ENCODE measurements around the gene RGPD8. TPM values are rescaled to one million over a fixed set of nuclear protein-coding genes. Genes with fewer than 3 reads are reported as not detected.
"Not testable (repeated sequence)": the region's sequence is repeated elsewhere in the genome, so short reads cannot be mapped to it uniquely, and the experiment has no call there.

The RGPD8 gene
- total RNA-seq, 2 donors from 2014 or later, result 17.1 to 42.7 TPM

DNA sequence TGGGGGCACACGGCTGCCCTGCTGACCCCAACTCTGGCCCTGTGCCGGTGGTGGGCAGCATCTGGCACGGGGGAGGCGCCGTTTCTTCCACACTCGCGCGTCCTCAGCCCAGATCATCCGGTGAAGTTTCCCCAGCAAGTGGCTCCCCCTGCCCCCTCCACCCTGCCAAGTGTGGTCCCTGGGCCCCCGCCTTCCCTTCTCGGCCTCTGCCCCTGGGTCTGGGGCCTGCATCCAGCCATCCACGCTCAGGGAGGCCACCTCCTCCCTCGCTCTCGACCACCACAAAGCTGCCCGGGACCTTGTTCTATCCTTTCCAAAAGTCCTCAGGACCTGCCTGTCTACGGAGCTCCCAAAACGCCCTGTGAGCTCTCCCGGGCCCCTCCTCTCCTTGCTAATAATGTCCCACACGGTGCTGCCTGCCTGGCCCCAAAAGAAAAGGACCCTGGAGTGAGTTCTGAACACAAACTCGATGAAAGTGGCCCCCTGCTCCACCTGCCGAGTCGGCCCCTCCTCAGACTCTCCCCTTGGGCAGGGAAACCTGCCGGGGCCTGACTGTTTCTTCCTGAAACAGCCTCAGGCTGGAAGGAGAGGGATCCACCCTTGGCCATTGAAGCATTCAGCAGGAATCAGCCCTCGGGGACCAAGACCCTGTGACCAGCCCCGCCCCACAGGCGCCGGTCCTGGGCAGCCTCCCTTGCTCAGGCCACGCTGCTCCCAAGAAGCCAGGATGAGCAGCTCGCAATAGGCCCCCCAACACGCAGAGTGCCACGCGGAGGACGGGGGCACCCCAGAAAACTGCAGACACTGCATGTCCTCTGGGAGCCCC is 1.7 kb upstream of the RGPD8 start:
- not testable (repeated sequence) for H3K36me3 ChIP-seq (ENCODE audit: control insufficient read depth, insufficient read depth, low read length); H3K9ac ChIP-seq (ENCODE audit: extremely low read depth, low read length, poor library complexity, severe bottlenecking); H3K4me1 ChIP-seq (ENCODE audit: control insufficient read depth, insufficient read depth, low read length); H3K9me3 Mint-ChIP-seq; H3K9me3 ChIP-seq (ENCODE audit: control insufficient read depth, low read length); H3K4me1 Mint-ChIP-seq; H3K27me3 ChIP-seq (ENCODE audit: control insufficient read depth, insufficient read depth, low read length, poor library complexity, severe bottlenecking); H3K4me3 Mint-ChIP-seq; H3K4me3 ChIP-seq (ENCODE audit: low read length); H3K27ac ChIP-seq (ENCODE audit: low read depth, low read length); H3K36me3 Mint-ChIP-seq (ENCODE audit: low read depth); H3K27ac Mint-ChIP-seq
- peak; percentile 51 for DNase-seq
- 90 to 91% methylated on average over 2 to 33 of the region's 33 CpGs for WGBS, 2 experiments (ENCODE audit: insufficient coverage in 1 of 2, insufficient read length in 1 of 2)
- H3K27me3 Mint-ChIP-seq (ENCODE audit: insufficient read depth), result peaks cover 11% of the 10 kb centered on the region

DNA sequence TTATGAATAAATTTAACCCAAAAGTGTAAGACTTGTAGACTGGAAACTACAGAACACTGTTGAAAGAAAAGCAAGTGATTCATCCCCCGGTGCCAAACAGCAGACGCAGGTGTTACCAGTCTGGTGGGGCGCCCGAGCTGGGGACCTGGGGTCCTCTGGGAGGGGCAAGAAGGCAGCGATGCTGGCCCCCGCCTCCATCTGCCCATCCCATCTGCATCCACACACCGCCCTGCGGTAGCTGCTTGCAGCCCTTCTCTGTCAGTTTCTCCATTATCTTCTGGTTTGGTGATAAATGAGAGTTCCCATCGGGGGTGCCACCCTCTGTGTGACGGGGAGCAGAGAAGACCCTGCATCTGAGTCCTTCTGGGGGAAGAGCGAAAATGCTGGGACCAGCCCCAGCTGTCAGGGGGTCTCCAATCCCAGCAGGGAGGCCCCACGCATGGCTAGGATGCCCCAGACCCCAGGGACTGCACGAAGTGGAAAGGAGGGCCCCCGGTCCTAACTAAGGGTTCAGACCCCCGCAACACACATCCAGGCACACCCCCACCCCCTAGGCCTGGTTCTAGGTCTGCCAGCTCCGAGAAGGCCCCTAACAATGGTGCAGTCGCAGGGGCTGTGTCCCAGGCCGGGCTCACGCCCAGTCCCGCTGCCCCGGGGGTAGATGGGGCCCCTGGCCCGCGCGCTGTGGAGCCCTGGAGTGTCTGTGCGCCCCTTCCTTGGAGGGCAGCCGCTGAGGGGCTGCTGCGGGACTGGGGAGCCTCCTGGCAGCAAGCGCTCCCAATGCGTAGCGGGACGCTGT is 686 bp upstream of the RGPD8 start:
- TF ChIP-seq, protein P1, sequence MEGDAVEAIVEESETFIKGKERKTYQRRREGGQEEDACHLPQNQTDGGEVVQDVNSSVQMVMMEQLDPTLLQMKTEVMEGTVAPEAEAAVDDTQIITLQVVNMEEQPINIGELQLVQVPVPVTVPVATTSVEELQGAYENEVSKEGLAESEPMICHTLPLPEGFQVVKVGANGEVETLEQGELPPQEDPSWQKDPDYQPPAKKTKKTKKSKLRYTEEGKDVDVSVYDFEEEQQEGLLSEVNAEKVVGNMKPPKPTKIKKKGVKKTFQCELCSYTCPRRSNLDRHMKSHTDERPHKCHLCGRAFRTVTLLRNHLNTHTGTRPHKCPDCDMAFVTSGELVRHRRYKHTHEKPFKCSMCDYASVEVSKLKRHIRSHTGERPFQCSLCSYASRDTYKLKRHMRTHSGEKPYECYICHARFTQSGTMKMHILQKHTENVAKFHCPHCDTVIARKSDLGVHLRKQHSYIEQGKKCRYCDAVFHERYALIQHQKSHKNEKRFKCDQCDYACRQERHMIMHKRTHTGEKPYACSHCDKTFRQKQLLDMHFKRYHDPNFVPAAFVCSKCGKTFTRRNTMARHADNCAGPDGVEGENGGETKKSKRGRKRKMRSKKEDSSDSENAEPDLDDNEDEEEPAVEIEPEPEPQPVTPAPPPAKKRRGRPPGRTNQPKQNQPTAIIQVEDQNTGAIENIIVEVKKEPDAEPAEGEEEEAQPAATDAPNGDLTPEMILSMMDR (conservative IDR thresholded peaks at IDR 0.05), result no peak
- Histone ChIP-seq H3K4me1 (ENCODE audit: control insufficient read depth, insufficient read depth, low read length) (no peaks in the 10 kb centered on the region), H3K4me3 (ENCODE audit: low read length) (no peak overlapping the region), H3K9me3 (ENCODE audit: control insufficient read depth, low read length) (no peaks in the 10 kb centered on the region), H3K27me3 (ENCODE audit: control insufficient read depth, insufficient read depth, low read length, poor library complexity, severe bottlenecking) (no peaks in the 10 kb centered on the region), H3K36me3 (ENCODE audit: control insufficient read depth, insufficient read depth, low read length) (no peaks in the 10 kb centered on the region), H3K27ac (ENCODE audit: low read depth, low read length) (no peak overlapping the region), H3K9ac (ENCODE audit: extremely low read depth, low read length, poor library complexity, severe bottlenecking) (no peak overlapping the region)
- H3K36me3 Mint-ChIP-seq (ENCODE audit: low read depth), result peaks cover 4% of the 10 kb centered on the region
- peak overlapping the region; percentile 48 for H3K4me3 Mint-ChIP-seq
- peaks cover 5% of the 10 kb centered on the region for H3K27me3 Mint-ChIP-seq (ENCODE audit: insufficient read depth)
- no peaks in the 10 kb centered on the region for H3K9me3 Mint-ChIP-seq
- WGBS, 2 experiments (ENCODE audit: insufficient coverage in 1 of 2, insufficient read length in 1 of 2), result 80 to 88% methylated on average over 9 to 31 of the region's 31 CpGs
- no peaks in the 10 kb centered on the region for H3K4me1 Mint-ChIP-seq
- DNase-seq, result peak; percentile 53
- no peak overlapping the region for H3K27ac Mint-ChIP-seq

DNA sequence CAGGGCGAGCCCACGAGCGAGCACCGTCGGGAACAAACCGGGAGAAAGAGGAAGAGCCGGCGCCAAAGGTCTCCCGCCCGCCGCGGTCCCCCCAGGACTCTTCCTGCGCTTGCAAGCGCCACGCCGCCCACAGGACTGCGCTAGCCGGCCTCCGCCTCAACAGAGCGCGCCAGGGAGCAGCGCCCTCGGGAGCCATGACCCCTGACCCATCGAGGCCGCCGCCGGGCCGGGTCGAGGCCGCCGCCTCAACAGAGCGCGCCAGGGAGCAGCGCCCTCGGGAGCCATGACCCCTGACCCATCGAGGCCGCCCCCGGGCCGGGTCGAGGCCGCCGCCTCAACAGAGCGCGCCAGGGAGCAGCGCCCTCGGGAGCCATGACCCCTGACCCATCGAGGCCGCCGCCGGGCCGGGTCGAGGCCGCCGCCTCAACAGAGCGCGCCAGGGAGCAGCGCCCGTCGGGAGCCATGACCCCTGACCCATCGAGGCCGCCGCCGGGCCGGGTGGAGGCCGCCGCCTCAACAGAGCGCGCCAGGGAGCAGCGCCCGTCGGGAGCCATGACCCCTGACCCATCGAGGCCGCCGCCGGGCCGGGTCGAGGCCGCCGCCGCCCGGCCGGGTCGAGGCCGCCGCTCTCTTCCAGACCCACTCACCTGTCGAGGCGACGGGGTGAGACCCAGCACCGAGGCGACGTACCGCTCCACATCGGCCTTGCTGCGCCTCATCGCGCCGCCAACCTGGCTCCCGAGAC is 538 bp downstream of the RGPD8 start:
- H3K36me3 Mint-ChIP-seq (ENCODE audit: low read depth); H3K9ac ChIP-seq (ENCODE audit: extremely low read depth, low read length, poor library complexity, severe bottlenecking); H3K9me3 ChIP-seq (ENCODE audit: control insufficient read depth, low read length); H3K27ac ChIP-seq (ENCODE audit: low read depth, low read length); H3K27ac Mint-ChIP-seq; H3K27me3 Mint-ChIP-seq (ENCODE audit: insufficient read depth); H3K4me1 ChIP-seq (ENCODE audit: control insufficient read depth, insufficient read depth, low read length); H3K4me1 Mint-ChIP-seq; H3K36me3 ChIP-seq (ENCODE audit: control insufficient read depth, insufficient read depth, low read length); H3K9me3 Mint-ChIP-seq; H3K27me3 ChIP-seq (ENCODE audit: control insufficient read depth, insufficient read depth, low read length, poor library complexity, severe bottlenecking): not testable (repeated sequence)
- peak overlapping the region; percentile 48 for H3K4me3 Mint-ChIP-seq
- DNase-seq, result peak; percentile 64
- WGBS, 2 experiments (ENCODE audit: insufficient coverage in 1 of 2, insufficient read length in 1 of 2), result 3 to 6% methylated on average over 10 to 61 of the region's 98 CpGs
- H3K4me3 ChIP-seq (ENCODE audit: low read length), result peak overlapping the region; percentile 66

DNA sequence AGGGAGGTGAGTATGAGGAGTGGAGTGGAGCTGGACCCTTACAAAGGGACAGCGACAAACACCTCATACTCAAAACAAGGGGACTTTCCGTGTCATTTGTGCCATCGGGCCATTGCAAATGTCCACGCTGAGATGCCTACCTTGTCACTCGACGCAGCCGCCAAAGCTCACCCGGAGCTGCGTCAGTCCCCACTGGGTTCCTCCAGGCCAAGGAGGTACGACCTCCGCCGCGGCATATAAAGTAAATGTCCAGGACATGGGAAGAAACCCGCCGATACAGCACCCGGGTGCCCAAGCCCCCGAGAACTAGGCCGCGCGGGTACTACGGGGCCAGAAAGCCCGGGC is 1.1 kb downstream of the RGPD8 start:
- not testable (repeated sequence) for H3K27ac Mint-ChIP-seq; H3K27me3 Mint-ChIP-seq (ENCODE audit: insufficient read depth); H3K9me3 Mint-ChIP-seq; H3K9me3 ChIP-seq (ENCODE audit: control insufficient read depth, low read length); DNase-seq; H3K36me3 Mint-ChIP-seq (ENCODE audit: low read depth); H3K9ac ChIP-seq (ENCODE audit: extremely low read depth, low read length, poor library complexity, severe bottlenecking); H3K27me3 ChIP-seq (ENCODE audit: control insufficient read depth, insufficient read depth, low read length, poor library complexity, severe bottlenecking); H3K4me1 ChIP-seq (ENCODE audit: control insufficient read depth, insufficient read depth, low read length); H3K36me3 ChIP-seq (ENCODE audit: control insufficient read depth, insufficient read depth, low read length); H3K27ac ChIP-seq (ENCODE audit: low read depth, low read length); H3K4me1 Mint-ChIP-seq
- peak overlapping the region; percentile 28 for H3K4me3 Mint-ChIP-seq
- peak overlapping the region; percentile 66 for H3K4me3 ChIP-seq (ENCODE audit: low read length)
- WGBS, 2 experiments (ENCODE audit: insufficient coverage in 1 of 2, insufficient read length in 1 of 2), result 19% methylated on average over 22 of the region's 22 CpGs; no CpG with 5 or more reads in 1 of the 2 experiments

DNA sequence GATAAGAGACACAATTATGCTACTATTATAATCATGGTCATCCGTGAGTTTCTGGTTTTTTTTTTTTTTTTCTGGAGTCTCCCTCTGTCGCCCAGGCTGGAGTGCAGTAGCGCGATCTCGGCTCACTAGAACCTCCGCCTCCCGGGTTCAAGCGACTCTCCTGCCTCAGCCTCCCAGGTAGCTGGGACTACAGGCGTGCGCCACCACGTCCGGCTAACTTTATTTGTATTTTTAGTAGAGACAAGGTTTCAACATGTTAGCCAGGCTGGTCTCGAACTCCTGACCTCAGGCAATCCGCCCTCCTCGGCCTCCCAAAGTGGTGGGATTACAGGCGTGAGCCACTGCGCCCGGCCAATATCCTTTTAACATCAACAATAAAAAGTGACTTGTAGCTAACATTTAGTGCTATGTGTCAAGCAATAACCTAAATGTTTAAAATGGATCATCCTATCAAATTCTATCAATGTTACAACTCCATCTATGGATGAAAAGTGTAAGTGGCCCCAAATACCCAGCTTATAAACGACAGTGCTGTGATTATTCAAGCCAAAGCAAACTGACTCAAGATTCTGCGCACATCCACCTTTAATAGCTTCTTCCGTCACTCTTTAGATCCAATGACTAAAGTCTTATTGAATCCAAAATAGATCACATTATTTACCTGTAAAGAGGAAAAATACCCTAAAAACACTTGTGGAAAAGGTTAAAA is 1.7 kb downstream of the RGPD8 start:
- H3K4me3 Mint-ChIP-seq; H3K27me3 ChIP-seq (ENCODE audit: control insufficient read depth, insufficient read depth, low read length, poor library complexity, severe bottlenecking); H3K4me1 Mint-ChIP-seq; H3K4me1 ChIP-seq (ENCODE audit: control insufficient read depth, insufficient read depth, low read length); H3K27ac Mint-ChIP-seq; H3K36me3 ChIP-seq (ENCODE audit: control insufficient read depth, insufficient read depth, low read length); H3K9me3 Mint-ChIP-seq; H3K27me3 Mint-ChIP-seq (ENCODE audit: insufficient read depth); H3K9me3 ChIP-seq (ENCODE audit: control insufficient read depth, low read length); H3K9ac ChIP-seq (ENCODE audit: extremely low read depth, low read length, poor library complexity, severe bottlenecking); H3K36me3 Mint-ChIP-seq (ENCODE audit: low read depth); H3K27ac ChIP-seq (ENCODE audit: low read depth, low read length); DNase-seq: not testable (repeated sequence)
- peak overlapping the region; percentile 66 for H3K4me3 ChIP-seq (ENCODE audit: low read length)
- 95 to 99% methylated on average over 7 to 21 of the region's 21 CpGs for WGBS, 2 experiments (ENCODE audit: insufficient coverage in 1 of 2, insufficient read length in 1 of 2)
